Measurements from ENCODE around the gene DCN.

The DCN gene

DNA sequence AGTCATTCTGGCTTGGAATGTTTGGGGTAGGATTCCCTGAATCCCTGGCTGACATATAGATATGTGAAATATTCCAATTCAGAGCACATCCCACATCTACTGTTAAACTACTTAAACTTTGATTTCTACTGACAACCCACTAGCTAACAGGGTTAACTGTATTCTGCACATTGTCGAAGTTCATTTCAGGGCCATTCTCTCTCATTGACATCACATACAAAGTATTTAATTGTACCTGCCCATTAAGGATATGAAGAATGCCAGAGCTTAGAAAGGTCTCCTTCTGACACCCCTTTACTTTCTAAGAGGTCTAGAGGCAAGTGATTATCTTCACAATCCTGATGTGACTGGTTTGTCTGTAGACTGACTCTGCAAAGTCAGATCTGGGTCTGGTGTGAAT, 2.8 kb upstream of the DCN start:
- DNase-seq, result no peak

GRCh38 chr12:91183551-91183950, 934 bp upstream of the DCN start:
- DNase-seq, result no peak

DNA sequence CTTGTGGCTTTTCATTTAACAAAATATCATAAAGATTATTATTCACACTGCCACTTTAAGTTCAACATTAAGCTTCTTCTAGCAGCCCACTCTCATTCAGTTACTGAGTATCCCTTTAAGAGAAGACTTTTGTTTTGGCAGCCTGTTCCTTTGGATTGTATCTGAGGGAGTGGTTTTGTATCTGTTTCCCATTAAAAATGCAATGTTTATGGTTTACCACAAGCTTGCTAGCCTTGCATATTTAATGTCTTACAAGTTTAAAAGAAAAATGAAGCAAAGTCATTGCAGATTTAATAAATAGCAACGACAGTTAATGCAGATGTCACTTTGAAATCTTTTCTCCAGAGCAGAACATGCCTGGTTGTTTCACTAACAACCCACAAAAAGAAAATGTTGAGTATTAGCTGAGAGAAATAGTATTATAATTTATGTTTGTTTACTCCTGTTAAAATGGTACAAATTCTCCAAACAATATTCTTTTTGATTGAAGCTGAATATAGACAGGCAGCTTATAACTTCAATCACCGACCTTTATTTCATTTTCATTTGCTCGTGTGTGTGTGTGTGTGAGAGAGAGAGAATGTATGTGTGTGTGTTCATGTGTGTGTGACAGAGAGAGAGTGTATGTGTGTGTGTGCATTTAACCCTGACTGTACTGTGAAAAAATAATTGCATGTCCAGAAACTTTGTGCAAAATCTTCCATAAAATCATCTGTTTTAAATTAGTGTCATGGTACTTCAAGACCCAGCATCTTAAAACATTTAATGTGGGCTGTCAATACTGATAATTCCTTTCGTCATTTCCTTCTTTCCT, 1.8 kb downstream of the DCN start:
- DNase-seq, result no peak

DNA sequence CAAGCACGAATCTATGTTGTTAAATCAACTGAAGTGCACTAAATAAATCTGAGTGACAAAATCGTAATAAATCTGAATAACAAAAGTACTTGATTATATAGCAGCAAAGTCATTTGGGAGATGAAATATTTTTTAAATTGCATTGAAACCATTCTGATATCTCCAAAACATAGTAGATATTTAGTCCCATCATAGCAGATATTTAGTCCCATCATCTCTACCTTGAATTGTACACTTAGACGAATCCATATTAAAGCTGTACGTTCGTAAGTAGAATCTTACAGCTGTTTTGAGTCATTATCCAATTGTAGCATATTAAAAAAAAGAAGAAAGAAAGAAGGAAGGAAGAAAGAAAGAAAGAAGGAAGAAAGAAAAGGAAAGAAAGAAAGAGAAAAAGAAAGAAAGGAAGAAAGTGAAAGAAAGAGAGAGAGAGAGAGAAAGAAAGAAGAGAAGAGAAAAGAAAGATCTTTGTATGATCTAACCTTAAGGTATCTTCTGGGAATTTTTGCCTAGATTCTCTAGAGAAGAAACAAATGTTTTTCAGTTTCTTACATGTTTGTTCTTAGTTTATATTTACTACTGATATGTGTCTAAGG, 2.6 kb downstream of the DCN start:
- no peak for DNase-seq

- DNase-seq, result no peak
Observed at GRCh38 chr12:91179315-91179714, 3.3 kb downstream of the DCN start.

- no peak for DNase-seq
Observed at GRCh38 chr12:91178781-91179180, 3.8 kb downstream of the DCN start.

GRCh38 chr12:91178139-91178561, 4.5 kb downstream of the DCN start:
- DNase-seq, result no peak

DNA sequence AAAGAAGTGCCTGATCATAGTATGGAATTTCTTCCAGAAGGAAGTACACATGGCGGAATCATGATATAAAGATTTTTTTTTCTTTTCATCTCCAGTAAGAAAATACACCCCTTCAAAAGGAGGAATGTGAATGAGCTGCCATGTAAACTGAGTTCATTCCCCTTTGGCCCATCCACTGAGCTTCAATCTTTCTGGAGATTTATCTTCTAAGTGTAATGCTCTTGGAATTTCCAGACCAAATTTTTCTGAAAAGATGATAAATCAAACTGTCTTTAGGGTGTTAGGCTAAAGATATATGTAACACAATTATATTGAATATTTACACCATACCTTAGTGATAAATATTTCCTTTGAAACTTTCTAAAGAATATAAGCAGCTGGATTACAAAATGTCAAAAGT, 5.2 kb downstream of the DCN start:
- no peak for DNase-seq

DNA sequence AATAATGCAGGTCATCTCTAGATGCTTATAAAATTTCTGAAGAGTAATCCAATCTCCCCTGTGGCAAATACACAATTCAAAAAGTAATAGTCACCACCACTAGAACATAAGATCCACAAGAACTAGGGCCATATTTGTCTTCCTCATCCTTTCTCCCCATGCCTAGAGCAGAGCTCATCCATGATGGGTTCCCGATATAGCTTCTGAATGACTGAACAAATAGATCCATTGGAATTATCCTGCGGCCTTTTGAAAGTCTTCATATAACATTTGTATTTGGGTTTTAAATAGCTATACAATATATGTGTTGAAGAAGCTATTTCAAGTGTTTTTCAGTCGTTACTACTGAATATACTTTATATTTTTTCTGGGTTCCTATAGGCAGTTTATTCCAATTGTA, 5.7 kb downstream of the DCN start:
- no peak for DNase-seq

DNA sequence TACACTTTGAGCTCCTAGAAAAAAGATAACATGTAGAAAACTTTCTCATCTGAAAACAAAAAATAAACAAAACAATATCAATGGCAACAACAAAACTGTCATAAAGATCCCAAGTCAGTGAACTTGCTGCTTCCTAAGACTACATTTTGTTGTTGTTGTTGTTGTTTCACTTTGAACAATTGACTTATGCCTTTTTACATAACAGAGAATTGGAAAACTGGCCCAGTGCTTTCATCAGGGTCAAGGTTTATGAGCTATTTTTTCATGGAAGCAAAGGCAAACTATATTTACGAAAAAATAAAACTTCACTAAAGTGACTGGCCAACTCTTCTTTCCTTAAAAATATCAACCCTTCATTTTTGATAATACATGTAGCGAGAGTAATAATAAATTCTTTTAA, 6.3 kb downstream of the DCN start:
- no peak for DNase-seq

DNA sequence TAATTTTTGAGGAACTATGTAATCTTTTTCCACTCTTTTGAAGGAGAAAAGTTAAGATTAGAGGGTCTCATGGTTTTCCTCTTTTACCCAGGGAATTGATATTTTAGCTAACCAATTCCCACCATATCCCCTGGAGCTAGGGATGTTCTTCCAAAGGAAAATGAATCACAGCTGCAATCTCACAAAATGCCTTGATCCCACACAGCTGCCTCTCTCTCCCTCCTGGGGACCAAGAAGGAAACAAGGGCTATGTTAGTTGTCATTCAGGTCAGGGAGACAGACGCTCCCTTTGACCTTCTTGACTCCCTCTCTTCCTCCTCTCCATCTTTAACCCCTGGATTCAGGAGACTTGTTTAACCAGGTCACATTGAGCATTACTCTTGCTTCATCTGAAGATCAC, 9.5 kb downstream of the DCN start:
- DNase-seq, result no peak

DNA sequence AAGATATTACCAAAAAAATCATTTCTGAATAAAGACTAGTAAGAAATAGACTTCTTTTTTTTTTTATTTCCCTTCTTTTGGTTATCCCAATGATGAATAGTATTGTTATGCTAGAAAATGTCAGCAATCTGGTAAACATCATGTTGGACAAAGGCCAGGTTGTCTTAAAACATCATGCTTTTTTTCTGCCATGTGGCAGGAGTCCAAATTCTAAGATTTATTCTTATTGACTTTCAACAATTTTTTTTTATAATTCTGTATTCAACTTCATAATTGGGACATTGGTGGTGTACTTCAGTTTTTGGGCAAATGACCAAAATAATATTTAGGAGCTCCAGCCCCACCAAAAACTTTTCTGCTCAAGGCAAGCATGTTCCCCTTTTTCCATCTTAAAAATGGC, 10.5 kb downstream of the DCN start:
- no peak for DNase-seq

DNA sequence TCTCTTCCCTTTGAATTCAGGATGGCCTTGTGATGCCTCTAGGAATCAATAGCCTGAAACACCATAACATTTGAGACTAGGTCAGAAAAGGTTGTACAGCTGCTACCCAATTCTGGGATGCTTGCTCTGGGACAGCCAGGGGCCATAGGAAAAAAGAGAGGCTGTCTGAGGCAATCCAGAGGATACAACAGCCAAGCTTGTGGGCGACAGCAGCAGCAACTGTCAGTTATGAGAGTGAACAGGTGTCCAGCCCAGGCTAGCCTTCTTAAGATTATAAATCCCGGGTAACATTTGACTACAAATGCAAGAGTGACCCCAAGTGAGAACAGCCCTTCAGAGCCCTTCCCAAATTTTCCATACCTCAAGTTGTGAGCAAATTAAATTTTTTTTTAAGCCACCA, 11.1 kb downstream of the DCN start:
- no peak for DNase-seq

- no peak for DNase-seq
Observed at GRCh38 chr12:91163116-91163515, 19.5 kb downstream of the DCN start.

DNA sequence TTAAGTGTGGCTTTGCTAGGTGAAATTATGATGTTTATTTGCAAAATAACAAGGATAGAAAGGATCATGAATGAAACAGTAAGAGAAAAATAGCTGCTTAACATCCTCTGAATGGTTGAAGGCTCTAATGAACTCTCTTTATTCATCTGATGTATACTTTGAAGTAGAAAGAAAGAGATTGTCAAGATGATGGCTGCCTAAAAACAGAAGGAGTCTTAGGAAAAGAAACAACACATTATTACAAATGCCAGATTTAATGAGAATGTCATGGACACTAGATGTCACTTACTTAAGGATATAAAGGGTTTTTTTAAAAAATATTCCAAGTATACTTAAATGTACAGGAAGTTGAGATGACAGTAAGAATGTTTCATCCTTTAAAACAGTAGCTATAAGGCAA, 21.6 kb downstream of the DCN start:
- DNase-seq, result no peak

- no peak for DNase-seq
Observed at GRCh38 chr12:91155990-91156389, 26.6 kb downstream of the DCN start.

DNA sequence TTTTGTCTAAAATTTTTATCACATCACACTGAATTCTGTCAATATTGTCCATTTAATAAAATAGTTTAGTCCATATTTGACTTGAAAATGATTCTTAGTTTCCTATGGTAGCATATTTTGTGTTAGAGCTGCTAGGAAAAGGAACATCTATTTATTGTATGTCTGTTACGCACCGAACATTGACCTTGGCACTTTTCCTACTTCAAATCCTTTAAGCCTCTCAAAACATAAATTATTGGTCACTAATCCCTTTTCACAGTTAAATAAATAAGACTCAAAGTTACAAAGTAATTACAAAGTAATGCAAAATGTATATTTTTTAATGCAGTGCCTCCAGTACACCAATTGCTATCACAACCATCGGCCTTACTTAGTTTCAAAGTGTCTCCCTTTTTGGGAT, 28.5 kb downstream of the DCN start:
- no peak for DNase-seq

DNA sequence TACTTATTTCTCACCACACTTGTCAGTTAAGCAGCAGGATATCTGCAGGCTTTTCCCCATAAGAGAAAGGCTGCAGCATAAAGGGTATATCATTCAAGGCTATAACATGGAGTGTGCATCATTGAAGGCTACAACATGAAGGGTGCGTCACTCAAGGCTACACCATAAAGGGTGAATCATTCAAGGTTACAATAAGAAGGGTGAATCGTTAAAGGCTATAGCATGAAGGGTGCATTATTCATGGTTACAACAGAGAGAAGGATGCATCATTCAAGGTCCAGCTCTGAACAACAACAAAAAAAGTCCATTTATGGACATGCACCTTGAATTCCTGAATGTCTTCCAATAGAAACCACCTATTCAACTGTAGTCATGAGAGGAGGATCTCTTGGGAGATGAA, 38.6 kb downstream of the DCN start:
- no peak for DNase-seq

GRCh38 chr12:91143206-91143605, 39.4 kb downstream of the DCN start:
- DNase-seq, result no peak

GRCh38 chr12:91142221-91142631, 40.4 kb downstream of the DCN start:
- no peak for DNase-seq

- no peak for DNase-seq
Observed at GRCh38 chr12:91140026-91140931, 42.3 kb downstream of the DCN start.

GRCh38 chr12:91139286-91139685, 43.3 kb downstream of the DCN start:
- DNase-seq, result no peak

DNA sequence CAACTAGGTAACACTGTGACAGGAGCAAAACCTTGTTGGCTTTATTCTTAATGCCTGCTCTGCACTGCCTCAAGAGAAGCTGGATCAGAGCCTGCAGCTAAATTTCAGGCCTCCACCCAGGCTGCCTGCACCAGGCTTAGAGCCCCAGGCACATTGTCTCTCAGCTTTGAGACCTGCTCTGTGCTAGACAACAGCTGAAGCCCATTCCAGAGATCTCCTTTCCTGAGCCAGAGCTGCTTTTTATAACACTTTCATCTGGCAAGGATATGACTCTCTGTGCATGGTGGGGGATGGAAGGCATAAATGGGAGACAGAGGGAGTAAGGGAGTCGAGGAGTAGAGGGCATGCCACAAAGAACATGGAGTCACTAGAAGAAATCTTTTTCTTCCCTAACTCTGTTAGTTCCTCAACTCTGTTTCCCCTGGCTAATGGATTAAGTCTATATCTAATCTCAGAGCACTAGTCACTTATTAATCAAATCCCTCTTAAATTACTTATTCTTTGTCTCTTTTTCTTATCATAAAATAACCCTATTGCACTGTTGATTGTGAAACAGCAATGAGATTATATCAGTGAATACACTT, 44.2 kb downstream of the DCN start:
- DNase-seq, result no peak
